Calu3 (cell line): ENCODE results near the gene RAB15. TPM values are rescaled to one million over a fixed set of nuclear protein-coding genes. Genes with fewer than 3 reads are reported as not detected.

Experiments used
- BruUV-seq: library from RNA; stranded (reverse); fragments of 400-500 nt; replicated peaks from 2 replicates; lab custom pipeline; 2021; lab: Mats Ljungman, UMichigan
- CTCF ChIA-PET: fragments of 300-600 bp; sonication (Branson Sonifier 250); formaldehyde crosslinking; loops from one replicate; lab custom pipeline; 2022; ENCODE audit warnings: antibody characterized with exemption; lab: Charles Lee
- DNase-seq: peaks from one replicate; pipeline ENCODE4 v3.0.0; 2022
- H3K27ac Mint-ChIP-seq: one replicate; pipeline ENCODE4 v1.8.0; 2022; ENCODE audit warnings: mixed read lengths; ENCODE audit not compliant: unreplicated experiment
- H3K27me3 Mint-ChIP-seq: one replicate; pipeline ENCODE4 v1.8.0; 2022; ENCODE audit warnings: mixed read lengths; ENCODE audit not compliant: unreplicated experiment
- H3K36me3 Mint-ChIP-seq: one replicate; pipeline ENCODE4 v1.8.0; 2022; ENCODE audit warnings: mild to moderate bottlenecking, moderate library complexity, mixed read lengths; ENCODE audit not compliant: insufficient read depth, unreplicated experiment
- H3K4me1 Mint-ChIP-seq: one replicate; pipeline ENCODE4 v1.8.0; 2022; ENCODE audit warnings: mild to moderate bottlenecking, low read depth, mixed read lengths; ENCODE audit not compliant: unreplicated experiment
- H3K4me3 Mint-ChIP-seq: one replicate; pipeline ENCODE4 v1.8.0; 2022; ENCODE audit warnings: mild to moderate bottlenecking, low read depth, moderate library complexity, mixed read lengths; ENCODE audit not compliant: unreplicated experiment
- H3K9me3 Mint-ChIP-seq: one replicate; pipeline ENCODE4 v1.8.0; 2022; ENCODE audit warnings: low read depth, mixed read lengths; ENCODE audit not compliant: unreplicated experiment
- CTCF ChIP-seq: fragments of 200-600 bp; IDR thresholded peaks from one replicate; pipeline ENCODE4 v1.8.0; 2022; ENCODE audit warnings: antibody characterized with exemption; ENCODE audit not compliant: unreplicated experiment
- intact Hi-C: fragments of 100-400 bp; cut with micrococcal nuclease; formaldehyde crosslinking; loops from one replicate; pipeline ENCODE4 v1.10.0; 2022; ENCODE audit not compliant: unreplicated experiment
- total RNA-seq: library from RNA; stranded (reverse); gene quantifications from 2 replicates; pipeline ENCODE4 v1.2.3, GENCODE V29; 2022

The RAB15 gene
- total RNA-seq, 1 experiment from 2014 or later: 22.8 TPM

- CTCF ChIA-PET: interaction anchor here (0.9 kb wide), 1 partner anchor 50 kb away, joined by 3 read pairs; no protein-coding TSS in a partner anchor
- no peak for TF ChIP-seq CTCF
- no TSS peak for BruUV-seq
- Mint-ChIP-seq H3K27me3 (no peaks in the 10 kb centered on the region), H3K4me3 (no peak overlapping the region), H3K4me1 (peaks cover 20% of the 10 kb centered on the region), H3K27ac (no peak overlapping the region), H3K36me3 (peaks cover 3% of the 10 kb centered on the region), H3K9me3 (no peaks in the 10 kb centered on the region)
- no peak for DNase-seq
- intact Hi-C loops: no loop called here
These were observed 11.3 kb downstream of the RAB15 start for GRCh38 chr14:64960762-64961276.

DNA sequence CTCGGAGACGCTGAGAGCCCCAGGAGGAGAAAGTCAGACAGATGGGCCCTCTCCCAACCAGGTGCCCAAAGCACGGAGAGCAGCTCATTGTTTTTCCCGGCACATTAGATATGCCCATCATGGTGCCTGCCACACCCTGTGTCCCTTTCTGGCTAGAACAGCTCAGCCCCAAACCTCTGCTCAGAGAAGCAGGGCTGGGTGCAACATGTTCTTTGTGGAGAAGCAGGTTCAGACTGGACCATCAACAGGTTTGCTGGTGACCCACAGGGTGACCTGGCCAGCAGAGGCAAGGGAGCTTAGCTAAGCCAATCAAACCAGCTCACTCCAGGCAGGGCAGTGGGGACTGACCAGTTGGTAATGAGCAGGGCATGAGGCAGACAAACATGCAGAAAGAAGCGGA, 13.4 kb downstream of the RAB15 start:
- intact Hi-C loops: no loop called here
- CTCF ChIA-PET: interaction anchor here (0.6 kb wide), 1 partner anchor 366 kb away, joined by 6 read pairs; no protein-coding TSS in a partner anchor
- TF ChIP-seq CTCF: no peak
- no peaks in the 10 kb centered on the region for H3K27me3 Mint-ChIP-seq
- peaks cover 3% of the 10 kb centered on the region for H3K36me3 Mint-ChIP-seq
- no peak overlapping the region for H3K4me3 Mint-ChIP-seq
- BruUV-seq: no TSS peak
- H3K9me3 Mint-ChIP-seq: no peaks in the 10 kb centered on the region
- H3K27ac Mint-ChIP-seq: no peak overlapping the region
- DNase-seq: no peak
- H3K4me1 Mint-ChIP-seq: peaks cover 12% of the 10 kb centered on the region

GRCh38 chr14:64958201-64958600, 13.9 kb downstream of the RAB15 start:
- no peak for DNase-seq
- CTCF ChIA-PET: interaction anchor here (0.6 kb wide), 1 partner anchor 367 kb away, joined by 6 read pairs; no protein-coding TSS in a partner anchor
- Mint-ChIP-seq H3K27ac (no peak overlapping the region), H3K9me3 (no peaks in the 10 kb centered on the region), H3K4me1 (peaks cover 12% of the 10 kb centered on the region), H3K36me3 (peaks cover under 1% of the 10 kb centered on the region), H3K27me3 (no peaks in the 10 kb centered on the region), H3K4me3 (no peak overlapping the region)
- intact Hi-C loops: no loop called here
- no peak for TF ChIP-seq CTCF
- no TSS peak for BruUV-seq

DNA sequence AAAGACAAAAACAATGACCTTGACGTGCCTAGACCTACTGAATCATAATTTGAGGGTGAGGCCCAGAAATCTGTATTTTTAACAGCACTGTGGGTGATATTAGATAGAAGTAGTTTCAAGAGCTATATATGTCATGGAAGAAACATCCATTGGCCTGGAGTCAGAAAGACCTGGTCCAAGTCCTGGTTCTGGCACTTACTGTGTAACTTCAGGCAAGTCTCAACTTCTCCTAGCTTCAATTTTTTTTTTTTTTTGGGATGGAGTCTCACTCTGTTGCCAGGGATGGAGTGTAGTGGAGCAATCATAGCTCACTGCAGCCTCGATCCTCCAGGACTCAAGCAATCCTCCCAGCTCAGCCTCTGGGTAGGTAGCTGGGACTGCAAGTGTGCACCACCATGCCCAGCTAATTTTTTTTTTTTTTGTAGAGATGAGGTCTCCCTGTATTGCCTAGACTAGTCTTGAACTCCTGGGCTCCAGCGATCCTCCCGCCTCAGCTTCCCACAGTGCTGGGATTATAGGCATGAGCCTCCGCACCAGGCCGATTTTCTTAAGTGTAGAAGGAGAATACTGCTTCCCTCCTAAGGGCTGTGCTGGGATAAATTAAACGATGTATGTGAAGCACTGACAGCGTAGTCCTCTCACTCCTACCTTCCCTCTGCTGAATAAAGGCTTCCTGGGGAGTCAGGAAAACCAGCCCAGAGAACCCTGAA, 15.3 kb downstream of the RAB15 start:
- no peak for TF ChIP-seq CTCF
- Mint-ChIP-seq H3K4me1 (peaks cover 12% of the 10 kb centered on the region), H3K9me3 (no peaks in the 10 kb centered on the region), H3K4me3 (no peak overlapping the region), H3K27me3 (no peaks in the 10 kb centered on the region), H3K27ac (no peak overlapping the region), H3K36me3 (no peaks in the 10 kb centered on the region)
- no TSS peak for BruUV-seq
- intact Hi-C loops: no loop called here
- CTCF ChIA-PET: interaction anchor here (0.7 to 1.4 kb wide), 3 partner anchors 11 to 172 kb away, joined by 3 to 4 read pairs (median 3); no protein-coding TSS in a partner anchor
- no peak for DNase-seq
